ENCODE data around the gene TOR2A. TPM values are rescaled to one million over a fixed set of nuclear protein-coding genes. Genes with fewer than 3 reads are reported as not detected.
"Not testable (repeated sequence)": the region's sequence is repeated elsewhere in the genome, so short reads cannot be mapped to it uniquely, and the experiment has no call there.

Gene TOR2A
- total RNA-seq, 1 donor from 2014 or later: 27.5 TPM

- H3K4me1 Mint-ChIP-seq (ENCODE audit: low read depth, unreplicated experiment): peaks cover 28% of the 10 kb centered on the region
- H3K4me3 Mint-ChIP-seq (ENCODE audit: unreplicated experiment): no peak overlapping the region
- H3K27ac Mint-ChIP-seq (ENCODE audit: unreplicated experiment): peak overlapping the region; percentile 44
These were observed 27.1 kb upstream of the TOR2A start for GRCh38 chr9:127762111-127762676.

GRCh38 chr9:127761491-127761956, 26.4 kb upstream of the TOR2A start:
- Mint-ChIP-seq H3K4me1 (ENCODE audit: low read depth, unreplicated experiment) (peaks cover 26% of the 10 kb centered on the region), H3K36me3 (ENCODE audit: unreplicated experiment) (no peaks in the 10 kb centered on the region), H3K27me3 (ENCODE audit: unreplicated experiment) (peaks cover 15% of the 10 kb centered on the region), H3K4me3 (ENCODE audit: unreplicated experiment) (no peak overlapping the region), H3K27ac (ENCODE audit: unreplicated experiment) (no peak overlapping the region), H3K9me3 (ENCODE audit: unreplicated experiment) (peaks cover 8% of the 10 kb centered on the region)
- no peak for TF ChIP-seq CTCF (IDR thresholded peaks at IDR 0.05; ENCODE audit: partially characterized antibody, unreplicated experiment)
- DNase-seq: peak; percentile 22

More at GRCh38 chr9:127762111-127762676, 27.1 kb upstream of the TOR2A start:
- TF ChIP-seq CTCF (IDR thresholded peaks at IDR 0.05; ENCODE audit: partially characterized antibody, unreplicated experiment): no peak
- Mint-ChIP-seq H3K9me3 (ENCODE audit: unreplicated experiment) (peaks cover 8% of the 10 kb centered on the region), H3K36me3 (ENCODE audit: unreplicated experiment) (no peaks in the 10 kb centered on the region), H3K27me3 (ENCODE audit: unreplicated experiment) (peaks cover 15% of the 10 kb centered on the region)
- peak; percentile 28 for DNase-seq

GRCh38 chr9:127761061-127761460, 26.0 kb upstream of the TOR2A start:
- no peaks in the 10 kb centered on the region for H3K36me3 Mint-ChIP-seq (ENCODE audit: unreplicated experiment)
- H3K27me3 Mint-ChIP-seq (ENCODE audit: unreplicated experiment): peaks cover 12% of the 10 kb centered on the region
- H3K4me1 Mint-ChIP-seq (ENCODE audit: low read depth, unreplicated experiment): peaks cover 22% of the 10 kb centered on the region
- no peak for DNase-seq
- TF ChIP-seq CTCF (IDR thresholded peaks at IDR 0.05; ENCODE audit: partially characterized antibody, unreplicated experiment): no peak
- H3K27ac Mint-ChIP-seq (ENCODE audit: unreplicated experiment): no peak overlapping the region
- H3K4me3 Mint-ChIP-seq (ENCODE audit: unreplicated experiment): no peak overlapping the region
- peaks cover 5% of the 10 kb centered on the region for H3K9me3 Mint-ChIP-seq (ENCODE audit: unreplicated experiment)

- TF ChIP-seq CTCF (IDR thresholded peaks at IDR 0.05; ENCODE audit: partially characterized antibody, unreplicated experiment): no peak
- H3K9me3 Mint-ChIP-seq (ENCODE audit: unreplicated experiment): peaks cover 2% of the 10 kb centered on the region
- DNase-seq: no peak
- peaks cover 11% of the 10 kb centered on the region for H3K27me3 Mint-ChIP-seq (ENCODE audit: unreplicated experiment)
- no peak overlapping the region for H3K4me3 Mint-ChIP-seq (ENCODE audit: unreplicated experiment)
- H3K36me3 Mint-ChIP-seq (ENCODE audit: unreplicated experiment): no peaks in the 10 kb centered on the region
- H3K4me1 Mint-ChIP-seq (ENCODE audit: low read depth, unreplicated experiment): peaks cover 14% of the 10 kb centered on the region
- H3K27ac Mint-ChIP-seq (ENCODE audit: unreplicated experiment): no peak overlapping the region
These were observed 23.7 kb upstream of the TOR2A start for GRCh38 chr9:127758843-127759242.

GRCh38 chr9:127756776-127757175, 21.7 kb upstream of the TOR2A start:
- DNase-seq; H3K36me3 Mint-ChIP-seq (ENCODE audit: unreplicated experiment); H3K4me1 Mint-ChIP-seq (ENCODE audit: low read depth, unreplicated experiment); H3K9me3 Mint-ChIP-seq (ENCODE audit: unreplicated experiment); H3K27me3 Mint-ChIP-seq (ENCODE audit: unreplicated experiment); H3K27ac Mint-ChIP-seq (ENCODE audit: unreplicated experiment): not testable (repeated sequence)
- H3K4me3 Mint-ChIP-seq (ENCODE audit: unreplicated experiment): peak overlapping the region; percentile 38
